DND-41 (cell line): Measurements from ENCODE around the gene MAP7.

ENCODE experiments used
- EZH2 ChIP-seq: IDR thresholded peaks from 3 replicates; pipeline ENCODE4 v1.6.1; 2012; ENCODE audit warnings: borderline replicate concordance, low read depth, mild to moderate bottlenecking, moderate library complexity, low read length, inconsistent platforms; ENCODE audit not compliant: severe bottlenecking
- TF ChIP-seq, protein P1 (sequence below): IDR thresholded peaks from 2 replicates; pipeline ENCODE4 v1.5.1; 2012; ENCODE audit warnings: borderline replicate concordance, low read length, moderate library complexity, mild to moderate bottlenecking; ENCODE audit not compliant: poor library complexity, severe bottlenecking; ENCODE audit errors: extremely low read depth

DNA sequence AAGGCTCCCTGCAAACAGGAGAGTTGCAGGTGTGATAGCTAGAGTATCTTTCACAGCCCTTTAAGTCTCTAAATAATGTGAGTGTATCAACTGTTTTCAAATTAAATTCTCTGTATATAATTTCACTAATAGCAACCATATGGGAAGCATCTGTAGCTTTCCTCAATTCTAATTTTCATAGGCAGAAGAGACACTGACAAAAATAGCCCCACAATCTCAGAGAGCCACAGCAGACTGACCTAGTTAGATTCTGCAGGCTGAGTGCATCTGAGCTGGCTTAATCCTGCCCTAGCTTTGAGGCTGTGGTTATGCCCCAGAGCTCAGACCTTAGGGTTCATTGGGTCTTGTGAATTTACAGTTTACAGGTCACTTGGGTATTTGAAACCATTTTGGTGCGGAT, 63.9 kb downstream of the MAP7 start:
- TF ChIP-seq, protein P1, sequence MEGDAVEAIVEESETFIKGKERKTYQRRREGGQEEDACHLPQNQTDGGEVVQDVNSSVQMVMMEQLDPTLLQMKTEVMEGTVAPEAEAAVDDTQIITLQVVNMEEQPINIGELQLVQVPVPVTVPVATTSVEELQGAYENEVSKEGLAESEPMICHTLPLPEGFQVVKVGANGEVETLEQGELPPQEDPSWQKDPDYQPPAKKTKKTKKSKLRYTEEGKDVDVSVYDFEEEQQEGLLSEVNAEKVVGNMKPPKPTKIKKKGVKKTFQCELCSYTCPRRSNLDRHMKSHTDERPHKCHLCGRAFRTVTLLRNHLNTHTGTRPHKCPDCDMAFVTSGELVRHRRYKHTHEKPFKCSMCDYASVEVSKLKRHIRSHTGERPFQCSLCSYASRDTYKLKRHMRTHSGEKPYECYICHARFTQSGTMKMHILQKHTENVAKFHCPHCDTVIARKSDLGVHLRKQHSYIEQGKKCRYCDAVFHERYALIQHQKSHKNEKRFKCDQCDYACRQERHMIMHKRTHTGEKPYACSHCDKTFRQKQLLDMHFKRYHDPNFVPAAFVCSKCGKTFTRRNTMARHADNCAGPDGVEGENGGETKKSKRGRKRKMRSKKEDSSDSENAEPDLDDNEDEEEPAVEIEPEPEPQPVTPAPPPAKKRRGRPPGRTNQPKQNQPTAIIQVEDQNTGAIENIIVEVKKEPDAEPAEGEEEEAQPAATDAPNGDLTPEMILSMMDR, result no peak
- no peak for TF ChIP-seq EZH2
